Muscle of leg (tissue), 11 donors: ENCODE measurements around the gene PRDM2. TPM values are rescaled to one million over a fixed set of nuclear protein-coding genes. Genes with fewer than 3 reads are reported as not detected.

Experiments
- DNase-seq: peaks from one replicate; pipeline ENCODE4 v3.0.0; 2013
- H3K27ac ChIP-seq: one replicate; pipeline ENCODE4 v1.5.1; 2013; ENCODE audit warnings: mild to moderate bottlenecking, low read length, control low read depth
- H3K27me3 ChIP-seq: one replicate; pipeline ENCODE4 v1.6.1; 2013; ENCODE audit warnings: low read length; ENCODE audit not compliant: control insufficient read depth, insufficient read depth
- H3K36me3 ChIP-seq: one replicate; pipeline ENCODE4 v1.6.1; 2013; ENCODE audit warnings: low read length; ENCODE audit not compliant: control insufficient read depth, insufficient read depth
- H3K4me1 ChIP-seq: one replicate; pipeline ENCODE4 v1.6.1; 2013; ENCODE audit warnings: low read length; ENCODE audit not compliant: control insufficient read depth, insufficient read depth
- H3K4me3 ChIP-seq: one replicate; pipeline ENCODE4 v1.5.1; 2013; ENCODE audit warnings: low read length, control low read depth
- H3K9me3 ChIP-seq: replicated peaks from 2 replicates; pipeline ENCODE4 v1.6.1; 2013; ENCODE audit warnings: low read depth, low read length; ENCODE audit not compliant: control insufficient read depth
- WGBS: methylation state at CpG from one replicate; pipeline ENCODE4 v1.1.5; 2013; ENCODE audit warnings: missing lambda C conversion rate; ENCODE audit not compliant: insufficient coverage; 5-methylcytosine and 5-hydroxymethylcytosine counted together
- polyA plus RNA-seq, 8 donors: library from polyadenylated mRNA; unstranded; fragments of 120-200 nt; gene quantifications; one replicate each; pipeline versions ENCODE4 v1.2.1 to v1.2.3, GENCODE V29; 2013; ENCODE audit warnings: inconsistent platforms in 1 of 8, low replicate concordance in 1 of 8; ENCODE audit not compliant: insufficient read length in 8 of 8, insufficient read depth in 1 of 8
- total RNA-seq: library from RNA; stranded (reverse); fragments of 120-200 nt; gene quantifications from one replicate; pipeline ENCODE4 v1.2.4, GENCODE V29; 2013

The PRDM2 gene
- total and polyA plus RNA-seq, 9 donors = 17.0 to 45.3 (median 36.8) TPM

- Histone ChIP-seq H3K36me3 (peaks cover 2% of the 10 kb centered on the region), H3K4me3 (no peak overlapping the region), H3K4me1 (peaks cover 14% of the 10 kb centered on the region), H3K9me3 (no peaks in the 10 kb centered on the region), H3K27ac (no peak overlapping the region), H3K27me3 (no peaks in the 10 kb centered on the region)
- DNase-seq = no peak
- WGBS = 66% methylated on average over 6 of the region's 8 CpGs
These were observed 62.7 kb downstream of the PRDM2 start for GRCh38 chr1:13762642-13763041.

DNA sequence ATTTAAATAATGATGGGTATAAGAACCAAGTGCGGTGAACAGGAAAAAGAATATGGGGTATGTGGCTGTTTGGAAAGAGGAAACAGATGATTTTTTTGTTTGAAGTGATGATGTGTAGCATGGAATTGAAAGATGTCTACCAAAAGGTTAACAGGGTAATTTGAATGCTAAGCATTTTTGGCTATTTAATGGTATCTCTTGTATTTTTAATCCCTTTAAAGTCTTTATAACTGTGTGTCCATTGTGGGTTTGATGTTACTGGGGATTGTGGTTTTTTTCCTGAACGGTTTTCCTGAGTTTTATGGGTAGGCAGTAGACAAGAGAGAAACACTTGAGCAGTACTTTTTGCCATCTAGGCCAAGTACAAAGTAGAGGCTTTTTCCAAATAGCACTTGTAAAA, 63.2 kb downstream of the PRDM2 start:
- Histone ChIP-seq H3K27ac (no peak overlapping the region), H3K27me3 (no peaks in the 10 kb centered on the region), H3K4me1 (peaks cover 14% of the 10 kb centered on the region), H3K9me3 (no peaks in the 10 kb centered on the region), H3K36me3 (peaks cover 2% of the 10 kb centered on the region), H3K4me3 (no peak overlapping the region)
- 53% methylated on average over 2 of the region's 2 CpGs for WGBS
- no peak for DNase-seq

- H3K4me1 ChIP-seq = peaks cover 14% of the 10 kb centered on the region
- WGBS = no CpG with 5 or more reads among the region's 6 CpGs
- H3K4me3 ChIP-seq = no peak overlapping the region
These were observed 64.0 kb downstream of the PRDM2 start for GRCh38 chr1:13763991-13764390.

DNA sequence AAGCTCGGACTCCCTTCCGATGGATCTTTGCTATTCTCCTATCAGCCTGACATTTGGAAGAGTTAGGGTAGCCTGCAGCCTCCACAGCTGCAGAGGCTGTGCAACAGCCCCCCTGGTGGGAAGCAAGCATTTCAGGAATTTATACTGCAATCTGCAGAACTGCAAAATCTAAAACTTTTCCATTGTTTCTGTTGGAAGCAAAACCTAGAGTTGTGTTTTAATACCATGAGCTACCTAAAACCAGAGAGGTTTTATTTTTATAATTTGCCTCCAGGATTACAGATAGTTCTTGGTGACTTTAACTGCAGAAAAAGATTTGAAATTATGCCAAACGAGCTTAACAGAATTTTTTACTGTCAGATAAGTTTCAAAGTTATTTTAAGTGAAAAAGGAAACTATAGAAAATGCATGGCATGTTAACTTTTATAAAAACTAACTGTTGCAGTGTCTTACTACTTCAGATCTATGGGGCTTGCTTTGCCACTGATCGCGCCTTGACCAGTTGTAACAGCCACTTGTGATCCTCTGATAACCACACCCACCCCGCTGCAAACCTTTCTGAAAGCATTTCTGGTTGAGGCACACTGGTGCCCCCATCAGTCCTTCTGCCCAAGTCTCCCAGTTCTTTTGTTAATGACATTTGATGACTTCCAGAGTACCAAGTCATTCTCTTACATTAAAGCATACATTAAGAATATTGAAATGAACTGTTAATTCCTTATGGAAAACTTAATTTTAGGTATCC, 64.8 kb downstream of the PRDM2 start:
- peak; percentile 70 for DNase-seq
- peaks cover 14% of the 10 kb centered on the region for H3K4me1 ChIP-seq

More at GRCh38 chr1:13763991-13764390, 64.0 kb downstream of the PRDM2 start:
- Histone ChIP-seq H3K9me3 (no peaks in the 10 kb centered on the region), H3K27me3 (no peaks in the 10 kb centered on the region), H3K27ac (no peak overlapping the region), H3K36me3 (peaks cover 2% of the 10 kb centered on the region)
- DNase-seq = no peak

DNA sequence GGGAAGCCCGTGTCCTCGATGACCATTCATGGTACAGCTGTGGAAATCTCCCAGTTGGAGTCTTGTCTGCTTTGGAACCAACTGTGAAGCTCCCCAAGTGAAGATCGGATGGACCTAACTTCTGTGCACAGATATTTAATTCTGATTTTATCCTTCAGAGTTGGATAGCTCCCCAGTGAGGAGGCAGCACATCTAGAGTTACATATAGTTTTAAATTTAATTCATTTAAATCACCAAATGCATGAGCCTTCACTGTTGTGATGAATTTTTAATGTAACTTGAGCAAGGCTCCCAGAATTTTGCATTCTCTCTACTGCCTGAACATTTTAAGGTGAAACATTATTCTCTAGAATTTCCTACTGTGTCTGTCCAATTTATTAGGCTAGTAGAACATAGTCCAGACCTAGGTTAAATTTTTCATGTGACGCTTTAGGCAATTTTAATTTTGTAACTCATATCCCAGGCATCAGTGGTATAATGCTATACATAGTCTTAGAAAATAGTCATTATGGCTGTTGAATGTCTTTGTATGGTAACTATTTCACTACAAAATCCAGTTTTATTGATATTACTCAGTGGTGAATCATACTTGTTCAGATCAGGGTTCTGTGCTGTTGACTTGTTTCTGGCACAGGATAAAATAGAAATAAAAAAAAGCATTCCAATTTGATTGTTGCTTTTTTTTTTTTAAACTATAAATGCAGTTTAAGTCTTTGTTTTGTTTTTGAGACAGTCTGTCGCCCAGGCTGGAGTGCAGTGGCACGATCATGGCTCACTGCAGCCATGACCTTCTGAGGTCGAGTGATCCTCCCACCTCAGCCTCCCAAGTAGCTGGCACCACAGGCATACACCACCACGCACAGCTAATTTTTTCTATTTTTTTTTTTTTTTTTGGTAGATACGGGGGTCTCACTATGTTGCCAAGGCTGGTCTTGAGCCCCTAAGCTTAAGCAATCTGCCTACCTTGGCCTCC, 66.9 kb downstream of the PRDM2 start:
- H3K27ac ChIP-seq = no peak overlapping the region
- peaks cover 10% of the 10 kb centered on the region for H3K36me3 ChIP-seq
- no peak for DNase-seq
- H3K27me3 ChIP-seq = no peaks in the 10 kb centered on the region
- H3K9me3 ChIP-seq = no peaks in the 10 kb centered on the region
- 33% methylated on average over 1 of the region's 9 CpGs for WGBS
- H3K4me3 ChIP-seq = no peak overlapping the region
- peaks cover 14% of the 10 kb centered on the region for H3K4me1 ChIP-seq

More for the DNA sequence above, 64.8 kb downstream of the PRDM2 start:
- WGBS = no CpG with 5 or more reads among the region's 6 CpGs
- Histone ChIP-seq H3K27ac (peak overlapping the region; percentile 17), H3K27me3 (no peaks in the 10 kb centered on the region), H3K9me3 (no peaks in the 10 kb centered on the region), H3K36me3 (peaks cover 7% of the 10 kb centered on the region), H3K4me3 (no peak overlapping the region)

DNA sequence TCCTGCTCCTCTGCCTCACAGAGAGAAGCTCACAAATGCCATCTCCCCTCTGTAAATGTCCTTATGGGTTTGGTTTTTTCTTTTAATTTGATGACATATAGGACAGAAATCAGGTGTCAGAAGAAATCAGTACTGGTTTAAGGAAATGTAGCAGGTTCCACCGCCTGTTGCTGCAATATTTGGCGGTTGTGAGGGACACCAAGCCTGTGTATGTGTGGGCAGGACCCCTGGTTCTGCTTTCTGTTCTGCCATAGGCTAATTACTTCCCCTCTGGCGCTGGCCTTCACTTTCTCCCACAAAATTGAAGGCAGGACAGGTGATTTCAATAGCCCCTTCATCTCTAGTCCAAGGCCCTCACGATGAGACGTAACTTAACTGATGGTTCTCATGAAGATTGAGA, 69.2 kb downstream of the PRDM2 start:
- 82% methylated on average over 2 of the region's 5 CpGs for WGBS
- no peak overlapping the region for H3K4me3 ChIP-seq
- peaks cover 5% of the 10 kb centered on the region for H3K4me1 ChIP-seq
- H3K9me3 ChIP-seq = no peaks in the 10 kb centered on the region
- no peak overlapping the region for H3K27ac ChIP-seq
- H3K36me3 ChIP-seq = peaks cover 16% of the 10 kb centered on the region
- H3K27me3 ChIP-seq = no peaks in the 10 kb centered on the region
- no peak for DNase-seq

- Histone ChIP-seq H3K9me3 (no peaks in the 10 kb centered on the region), H3K27ac (no peak overlapping the region), H3K4me1 (peaks cover 6% of the 10 kb centered on the region), H3K36me3 (peaks cover 16% of the 10 kb centered on the region), H3K4me3 (no peak overlapping the region), H3K27me3 (no peaks in the 10 kb centered on the region)
- no peak for DNase-seq
- 100% methylated on average over 2 of the region's 5 CpGs for WGBS
These were observed 69.8 kb downstream of the PRDM2 start for GRCh38 chr1:13769830-13770229.

DNA sequence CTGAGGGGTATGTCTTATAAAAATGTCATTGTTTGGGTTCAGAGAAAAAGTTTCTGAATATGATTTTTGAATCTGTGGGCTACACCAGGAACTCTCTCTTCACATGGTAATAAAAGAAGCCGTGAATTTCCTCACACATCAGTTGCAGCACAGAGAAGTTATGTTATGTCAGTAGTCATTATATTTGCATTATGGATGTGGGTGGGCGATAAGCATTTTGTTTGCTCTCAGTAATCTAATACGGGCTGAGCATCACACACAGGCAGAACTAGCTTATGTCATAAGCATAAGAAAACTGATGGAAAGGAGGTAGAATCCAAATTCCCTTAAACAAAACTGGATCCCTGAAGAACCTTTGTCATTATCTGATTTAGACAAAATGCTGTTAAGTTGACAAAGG, 70.8 kb downstream of the PRDM2 start:
- Histone ChIP-seq H3K4me3 (no peak overlapping the region), H3K4me1 (peaks cover 6% of the 10 kb centered on the region), H3K27ac (no peak overlapping the region), H3K36me3 (peaks cover 20% of the 10 kb centered on the region), H3K27me3 (no peaks in the 10 kb centered on the region), H3K9me3 (no peaks in the 10 kb centered on the region)
- DNase-seq = no peak
- no CpG with 5 or more reads among the region's 3 CpGs for WGBS

- no peak overlapping the region for H3K27ac ChIP-seq
- no peak for DNase-seq
- 96% methylated on average over 4 of the region's 5 CpGs for WGBS
- H3K9me3 ChIP-seq = no peaks in the 10 kb centered on the region
- no peak overlapping the region for H3K4me3 ChIP-seq
- peaks cover 7% of the 10 kb centered on the region for H3K4me1 ChIP-seq
- no peaks in the 10 kb centered on the region for H3K27me3 ChIP-seq
- H3K36me3 ChIP-seq = peaks cover 30% of the 10 kb centered on the region
These were observed 71.8 kb downstream of the PRDM2 start for GRCh38 chr1:13771745-13772144.

- Histone ChIP-seq H3K9me3 (no peaks in the 10 kb centered on the region), H3K27ac (no peak overlapping the region), H3K4me3 (no peak overlapping the region), H3K27me3 (no peaks in the 10 kb centered on the region), H3K4me1 (peaks cover 7% of the 10 kb centered on the region), H3K36me3 (peaks cover 35% of the 10 kb centered on the region)
- no CpG with 5 or more reads among the region's 4 CpGs for WGBS
- DNase-seq = no peak
These were observed 72.3 kb downstream of the PRDM2 start for GRCh38 chr1:13772271-13772670.
